Measurements from ENCODE around the gene NELFA.

GRCh38 chr4:2011583-2011982 is 2.8 kb upstream of the NELFA start:
- TF ChIP-seq, protein P1, sequence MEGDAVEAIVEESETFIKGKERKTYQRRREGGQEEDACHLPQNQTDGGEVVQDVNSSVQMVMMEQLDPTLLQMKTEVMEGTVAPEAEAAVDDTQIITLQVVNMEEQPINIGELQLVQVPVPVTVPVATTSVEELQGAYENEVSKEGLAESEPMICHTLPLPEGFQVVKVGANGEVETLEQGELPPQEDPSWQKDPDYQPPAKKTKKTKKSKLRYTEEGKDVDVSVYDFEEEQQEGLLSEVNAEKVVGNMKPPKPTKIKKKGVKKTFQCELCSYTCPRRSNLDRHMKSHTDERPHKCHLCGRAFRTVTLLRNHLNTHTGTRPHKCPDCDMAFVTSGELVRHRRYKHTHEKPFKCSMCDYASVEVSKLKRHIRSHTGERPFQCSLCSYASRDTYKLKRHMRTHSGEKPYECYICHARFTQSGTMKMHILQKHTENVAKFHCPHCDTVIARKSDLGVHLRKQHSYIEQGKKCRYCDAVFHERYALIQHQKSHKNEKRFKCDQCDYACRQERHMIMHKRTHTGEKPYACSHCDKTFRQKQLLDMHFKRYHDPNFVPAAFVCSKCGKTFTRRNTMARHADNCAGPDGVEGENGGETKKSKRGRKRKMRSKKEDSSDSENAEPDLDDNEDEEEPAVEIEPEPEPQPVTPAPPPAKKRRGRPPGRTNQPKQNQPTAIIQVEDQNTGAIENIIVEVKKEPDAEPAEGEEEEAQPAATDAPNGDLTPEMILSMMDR (IDR thresholded peaks at IDR 0.05 in 2 of 3, conservative IDR thresholded peaks at IDR 0.05 in 1 of 3; ENCODE audit: borderline replicate concordance in 1 of 3, insufficient read depth in 1 of 3, low read depth in 2 of 3, low read length in 2 of 3), result no peak
- TF ChIP-seq POLR2A (IDR thresholded peaks at IDR 0.05; ENCODE audit: borderline replicate concordance, extremely low read depth, insufficient read depth, insufficient read length) (no peak), EZH2 (IDR thresholded peaks at IDR 0.05) (no peak), CEBPB (IDR thresholded peaks at IDR 0.05; ENCODE audit: low read depth) (no peak), YY1 (IDR thresholded peaks at IDR 0.05; ENCODE audit: extremely low read depth, insufficient replicate concordance, low read depth, low read length) (no peak), ELF1 (IDR thresholded peaks at IDR 0.05; ENCODE audit: borderline replicate concordance, low read depth) (no peak), SP1 (IDR thresholded peaks at IDR 0.05; ENCODE audit: low read depth) (no peak), EGR1 (IDR thresholded peaks at IDR 0.05; ENCODE audit: low read depth) (no peak)
- TF ChIP-seq, protein P2, sequence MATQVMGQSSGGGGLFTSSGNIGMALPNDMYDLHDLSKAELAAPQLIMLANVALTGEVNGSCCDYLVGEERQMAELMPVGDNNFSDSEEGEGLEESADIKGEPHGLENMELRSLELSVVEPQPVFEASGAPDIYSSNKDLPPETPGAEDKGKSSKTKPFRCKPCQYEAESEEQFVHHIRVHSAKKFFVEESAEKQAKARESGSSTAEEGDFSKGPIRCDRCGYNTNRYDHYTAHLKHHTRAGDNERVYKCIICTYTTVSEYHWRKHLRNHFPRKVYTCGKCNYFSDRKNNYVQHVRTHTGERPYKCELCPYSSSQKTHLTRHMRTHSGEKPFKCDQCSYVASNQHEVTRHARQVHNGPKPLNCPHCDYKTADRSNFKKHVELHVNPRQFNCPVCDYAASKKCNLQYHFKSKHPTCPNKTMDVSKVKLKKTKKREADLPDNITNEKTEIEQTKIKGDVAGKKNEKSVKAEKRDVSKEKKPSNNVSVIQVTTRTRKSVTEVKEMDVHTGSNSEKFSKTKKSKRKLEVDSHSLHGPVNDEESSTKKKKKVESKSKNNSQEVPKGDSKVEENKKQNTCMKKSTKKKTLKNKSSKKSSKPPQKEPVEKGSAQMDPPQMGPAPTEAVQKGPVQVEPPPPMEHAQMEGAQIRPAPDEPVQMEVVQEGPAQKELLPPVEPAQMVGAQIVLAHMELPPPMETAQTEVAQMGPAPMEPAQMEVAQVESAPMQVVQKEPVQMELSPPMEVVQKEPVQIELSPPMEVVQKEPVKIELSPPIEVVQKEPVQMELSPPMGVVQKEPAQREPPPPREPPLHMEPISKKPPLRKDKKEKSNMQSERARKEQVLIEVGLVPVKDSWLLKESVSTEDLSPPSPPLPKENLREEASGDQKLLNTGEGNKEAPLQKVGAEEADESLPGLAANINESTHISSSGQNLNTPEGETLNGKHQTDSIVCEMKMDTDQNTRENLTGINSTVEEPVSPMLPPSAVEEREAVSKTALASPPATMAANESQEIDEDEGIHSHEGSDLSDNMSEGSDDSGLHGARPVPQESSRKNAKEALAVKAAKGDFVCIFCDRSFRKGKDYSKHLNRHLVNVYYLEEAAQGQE (IDR thresholded peaks at IDR 0.05; ENCODE audit: low read depth), result no peak
- TF ChIP-seq, protein P3, sequence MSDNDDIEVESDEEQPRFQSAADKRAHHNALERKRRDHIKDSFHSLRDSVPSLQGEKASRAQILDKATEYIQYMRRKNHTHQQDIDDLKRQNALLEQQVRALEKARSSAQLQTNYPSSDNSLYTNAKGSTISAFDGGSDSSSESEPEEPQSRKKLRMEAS (IDR thresholded peaks at IDR 0.05), result no peak

Data from HCT116 (cell line).